GM12801 (cell line): ENCODE results near the gene CHCHD4.

Experiments used
- TF ChIP-seq, protein P1 (sequence below): IDR thresholded peaks from one replicate; pipeline ENCODE4 v1.5.1; 2011; ENCODE audit warnings: control low read depth; ENCODE audit not compliant: insufficient read length; ENCODE audit errors: extremely low read depth

CHCHD4 gene

DNA sequence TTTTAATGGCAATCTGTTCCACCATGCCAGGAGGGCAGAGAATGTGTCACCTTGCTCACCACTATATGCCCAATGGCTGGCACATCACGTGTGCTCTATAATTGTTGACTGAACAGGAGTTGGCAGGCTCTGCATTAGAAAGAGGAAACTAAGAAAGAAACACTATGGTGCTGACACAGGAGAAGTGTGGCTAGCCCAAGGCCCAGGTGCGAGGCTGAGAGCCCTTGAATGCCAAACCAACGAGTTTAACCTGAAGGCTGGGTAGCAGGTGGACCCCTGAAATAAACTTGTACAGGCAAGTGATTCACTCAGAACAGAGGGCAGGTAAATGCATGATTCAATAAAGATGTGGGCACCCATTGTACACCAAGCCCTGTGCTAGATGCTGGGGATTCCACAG is 2.4 kb downstream of the CHCHD4 start:
- TF ChIP-seq, protein P1, sequence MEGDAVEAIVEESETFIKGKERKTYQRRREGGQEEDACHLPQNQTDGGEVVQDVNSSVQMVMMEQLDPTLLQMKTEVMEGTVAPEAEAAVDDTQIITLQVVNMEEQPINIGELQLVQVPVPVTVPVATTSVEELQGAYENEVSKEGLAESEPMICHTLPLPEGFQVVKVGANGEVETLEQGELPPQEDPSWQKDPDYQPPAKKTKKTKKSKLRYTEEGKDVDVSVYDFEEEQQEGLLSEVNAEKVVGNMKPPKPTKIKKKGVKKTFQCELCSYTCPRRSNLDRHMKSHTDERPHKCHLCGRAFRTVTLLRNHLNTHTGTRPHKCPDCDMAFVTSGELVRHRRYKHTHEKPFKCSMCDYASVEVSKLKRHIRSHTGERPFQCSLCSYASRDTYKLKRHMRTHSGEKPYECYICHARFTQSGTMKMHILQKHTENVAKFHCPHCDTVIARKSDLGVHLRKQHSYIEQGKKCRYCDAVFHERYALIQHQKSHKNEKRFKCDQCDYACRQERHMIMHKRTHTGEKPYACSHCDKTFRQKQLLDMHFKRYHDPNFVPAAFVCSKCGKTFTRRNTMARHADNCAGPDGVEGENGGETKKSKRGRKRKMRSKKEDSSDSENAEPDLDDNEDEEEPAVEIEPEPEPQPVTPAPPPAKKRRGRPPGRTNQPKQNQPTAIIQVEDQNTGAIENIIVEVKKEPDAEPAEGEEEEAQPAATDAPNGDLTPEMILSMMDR = no peak

DNA sequence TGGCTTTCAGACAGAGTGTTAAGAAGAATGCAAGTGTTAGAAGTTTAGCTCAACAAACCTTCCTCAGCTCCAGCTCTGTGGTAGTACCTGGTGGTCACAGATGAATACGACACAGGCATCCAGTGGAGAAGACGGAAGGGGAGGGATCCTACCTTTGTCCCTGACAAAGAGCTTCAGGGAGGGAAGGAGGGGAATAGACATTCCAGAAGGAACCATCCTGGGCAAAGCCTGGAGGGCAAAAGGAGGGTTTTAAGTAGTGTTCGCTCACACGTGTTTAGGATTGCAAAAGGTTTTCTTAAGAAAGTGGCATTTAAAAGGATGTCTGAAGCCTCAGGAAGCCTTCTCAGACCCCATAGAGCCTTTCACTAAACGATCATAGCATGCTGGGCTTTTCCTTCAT is 2.8 kb downstream of the CHCHD4 start:
- TF ChIP-seq, protein P1 = no peak

DNA sequence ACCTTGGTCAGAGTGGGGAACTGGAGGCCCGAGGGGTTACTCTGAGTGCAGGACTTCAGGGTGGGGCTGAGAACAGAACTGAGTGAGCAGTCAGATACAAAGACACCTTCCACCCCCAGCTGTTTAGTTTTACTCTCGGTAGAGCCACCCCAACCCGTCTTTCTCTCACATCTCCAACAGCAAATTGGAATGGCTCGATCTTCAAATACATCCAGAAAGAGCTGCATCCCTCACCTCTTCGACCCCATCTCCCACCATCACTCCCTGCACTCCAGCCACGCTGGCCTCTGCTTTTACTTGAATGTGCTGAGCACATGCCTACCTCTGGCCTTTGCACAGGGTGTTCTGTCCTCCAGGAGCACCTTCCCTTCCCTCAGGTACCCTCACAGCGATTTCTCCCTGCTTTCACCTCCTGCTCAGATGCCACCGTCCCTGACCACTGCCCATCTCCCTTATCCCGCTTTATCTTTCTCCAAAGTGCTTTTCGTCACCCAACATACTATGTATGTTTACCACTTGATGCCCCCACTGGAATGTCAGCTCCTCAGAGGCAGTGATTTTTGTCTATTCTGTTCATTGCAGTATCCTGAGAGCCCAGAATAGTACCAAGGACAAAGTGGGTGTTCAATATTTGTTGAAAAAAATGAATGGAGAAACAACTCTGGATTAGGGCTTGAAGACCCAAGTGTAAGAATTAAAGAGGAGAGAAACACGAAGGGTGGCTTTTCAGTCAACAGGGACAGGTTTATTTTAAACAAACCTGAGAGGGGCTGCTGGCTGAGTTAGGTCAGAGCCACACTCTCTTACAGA is 4.4 kb downstream of the CHCHD4 start:
- TF ChIP-seq, protein P1 = no peak

DNA sequence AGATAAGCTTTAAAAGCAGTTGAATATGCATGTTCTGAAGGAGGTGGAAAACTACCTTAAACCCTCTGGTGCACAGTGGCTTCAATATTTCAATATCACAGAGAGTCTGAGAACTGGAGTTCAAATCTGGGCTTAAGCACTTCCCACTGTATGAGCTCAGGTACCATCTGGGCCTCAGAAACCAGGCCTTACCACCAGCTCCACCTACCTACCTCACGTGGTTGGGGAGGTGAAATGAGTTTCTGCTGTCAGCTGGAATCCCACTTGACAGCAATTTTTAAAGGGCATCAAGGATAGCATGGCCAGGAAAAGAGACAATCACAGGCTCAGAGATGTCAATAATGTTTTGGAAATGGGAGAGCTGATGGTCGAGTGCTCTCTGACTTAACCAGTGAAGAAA is 5.0 kb downstream of the CHCHD4 start:
- TF ChIP-seq, protein P1 = no peak

DNA sequence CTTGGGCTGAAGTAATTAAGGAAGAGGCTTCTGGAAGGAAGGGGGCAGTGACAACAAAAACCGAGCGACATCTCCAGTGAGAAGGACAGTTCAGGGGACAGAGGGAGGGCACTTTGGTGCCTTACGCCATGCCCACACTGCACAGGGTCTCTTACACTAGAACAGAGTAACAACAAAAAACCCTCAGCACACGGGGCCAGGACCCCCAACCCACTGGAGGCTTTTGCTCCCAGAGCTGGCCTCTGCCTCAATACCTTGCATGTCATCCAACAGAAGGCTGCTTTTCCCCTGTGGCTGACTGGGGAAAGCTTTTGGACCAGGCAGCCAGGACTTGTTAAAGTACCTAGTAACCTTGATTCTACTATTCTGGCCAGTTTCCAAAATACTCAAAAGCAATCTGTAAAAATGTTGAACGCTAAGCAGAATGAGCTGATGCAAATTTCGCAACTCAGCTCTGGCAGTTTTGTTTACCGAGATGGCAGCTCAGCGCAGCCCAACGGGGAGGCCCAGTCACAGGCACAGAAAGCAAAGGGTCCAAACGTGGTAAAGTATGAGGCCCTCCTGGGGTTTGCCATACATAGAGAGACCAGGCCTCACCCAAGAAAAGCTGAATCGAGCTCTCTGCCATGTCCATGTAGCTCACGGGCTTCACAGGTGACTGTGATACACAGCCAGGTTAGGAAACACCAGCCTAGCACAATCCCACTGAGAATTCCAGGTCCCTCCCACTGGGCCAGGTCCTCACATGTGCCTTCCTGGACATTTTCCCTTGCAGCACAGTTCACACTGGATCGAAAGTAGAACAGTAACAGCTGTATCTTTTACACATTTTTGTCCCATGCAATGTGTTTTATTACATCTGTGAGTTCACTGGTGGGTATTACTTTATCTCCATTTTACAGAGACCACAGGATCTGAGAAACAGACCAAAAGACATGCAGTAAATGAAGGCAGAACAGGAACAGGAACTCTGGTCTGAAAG is 6.0 kb downstream of the CHCHD4 start:
- TF ChIP-seq, protein P1 = no peak

DNA sequence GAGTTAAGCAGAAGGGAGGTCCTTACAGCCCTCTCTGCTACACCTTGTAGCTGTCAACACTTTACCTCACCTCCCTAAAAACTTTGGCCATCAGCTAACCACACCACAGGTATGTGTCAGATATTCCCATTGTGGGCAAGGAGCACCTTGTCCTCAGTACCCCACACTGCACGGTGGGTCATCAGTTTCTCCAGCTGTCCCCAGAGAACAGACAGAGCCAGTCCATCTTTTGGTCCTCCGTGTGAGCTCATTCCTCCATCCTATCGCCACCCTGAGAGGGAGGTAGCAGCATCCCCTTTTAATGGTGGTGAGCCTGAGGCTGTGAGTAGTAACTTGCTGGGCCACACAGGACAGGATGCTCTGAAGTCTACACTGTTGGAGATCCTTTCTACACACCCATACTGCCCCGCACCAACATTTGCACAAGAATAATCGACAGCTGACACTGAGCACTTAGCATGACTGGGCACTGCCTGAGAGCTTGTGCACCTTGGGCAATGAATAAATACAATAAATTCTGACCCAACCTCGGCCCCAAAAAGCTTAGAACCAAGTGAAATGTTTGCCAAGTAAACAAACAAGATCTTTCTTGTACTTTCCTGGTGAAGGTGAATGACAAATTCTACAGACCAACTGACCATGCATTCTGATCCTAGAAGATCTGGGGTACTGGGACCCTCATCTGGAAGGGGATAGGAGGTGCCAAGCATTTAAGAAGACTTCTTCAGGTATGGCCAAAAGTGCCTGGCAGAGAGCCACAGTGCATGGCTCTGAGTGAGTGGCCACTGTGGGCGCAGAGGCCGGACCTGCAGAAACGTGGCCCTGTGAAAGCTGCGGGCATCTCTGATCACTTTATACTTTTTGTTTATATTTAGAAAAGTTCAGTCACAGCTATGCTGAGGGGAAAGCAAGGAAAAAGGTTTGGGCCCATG is 6.9 kb downstream of the CHCHD4 start:
- TF ChIP-seq, protein P1 = no peak
